Glutamatergic neuron (in vitro differentiated cells): ENCODE measurements around the gene GALNT6. TPM values are rescaled to one million over a fixed set of nuclear protein-coding genes. Genes with fewer than 3 reads are reported as not detected.

Experiments
- DNase-seq: peaks from one replicate; pipeline ENCODE4 v3.0.0; 2022
- H3K27ac Mint-ChIP-seq: one replicate; pipeline ENCODE4 v1.8.0; 2020; ENCODE audit warnings: mild to moderate bottlenecking, mixed read lengths, inconsistent platforms; ENCODE audit not compliant: unreplicated experiment
- H3K27me3 Mint-ChIP-seq: one replicate; pipeline ENCODE4 v1.8.0; 2020; ENCODE audit warnings: mild to moderate bottlenecking, moderate library complexity, mixed read lengths, inconsistent platforms; ENCODE audit not compliant: unreplicated experiment
- H3K36me3 Mint-ChIP-seq: one replicate; pipeline ENCODE4 v1.8.0; 2020; ENCODE audit warnings: mild to moderate bottlenecking, mixed read lengths, inconsistent platforms; ENCODE audit not compliant: unreplicated experiment
- H3K4me1 Mint-ChIP-seq: one replicate; pipeline ENCODE4 v1.8.0; 2020; ENCODE audit warnings: mild to moderate bottlenecking, low read depth, mixed read lengths, inconsistent platforms; ENCODE audit not compliant: unreplicated experiment
- H3K4me3 Mint-ChIP-seq: one replicate; pipeline ENCODE4 v1.8.0; 2020; ENCODE audit warnings: mild to moderate bottlenecking, mixed read lengths, inconsistent platforms; ENCODE audit not compliant: unreplicated experiment
- H3K9me3 Mint-ChIP-seq: one replicate; pipeline ENCODE4 v1.8.0; 2020; ENCODE audit warnings: mild to moderate bottlenecking, moderate library complexity, mixed read lengths, inconsistent platforms; ENCODE audit not compliant: unreplicated experiment
- total RNA-seq: library from RNA; stranded (reverse); fragmentation: NEBNext Ultra II Directional; extraction: Animal tissue kit (Norgen Biotek cat#: 25700); gene quantifications from one replicate; pipeline ENCODE4 v1.2.1, GENCODE V29; 2021; ENCODE audit not compliant: unreplicated experiment
- TF ChIP-seq, protein P1 (sequence below): fragments of 200-600 bp; sonication (generic); IDR thresholded peaks from one replicate; pipeline ENCODE4 v1.5.0; 2021; ENCODE audit not compliant: partially characterized antibody, unreplicated experiment

Gene GALNT6
- total RNA-seq, 1 donor from 2014 or later, result 0.39 TPM

DNA sequence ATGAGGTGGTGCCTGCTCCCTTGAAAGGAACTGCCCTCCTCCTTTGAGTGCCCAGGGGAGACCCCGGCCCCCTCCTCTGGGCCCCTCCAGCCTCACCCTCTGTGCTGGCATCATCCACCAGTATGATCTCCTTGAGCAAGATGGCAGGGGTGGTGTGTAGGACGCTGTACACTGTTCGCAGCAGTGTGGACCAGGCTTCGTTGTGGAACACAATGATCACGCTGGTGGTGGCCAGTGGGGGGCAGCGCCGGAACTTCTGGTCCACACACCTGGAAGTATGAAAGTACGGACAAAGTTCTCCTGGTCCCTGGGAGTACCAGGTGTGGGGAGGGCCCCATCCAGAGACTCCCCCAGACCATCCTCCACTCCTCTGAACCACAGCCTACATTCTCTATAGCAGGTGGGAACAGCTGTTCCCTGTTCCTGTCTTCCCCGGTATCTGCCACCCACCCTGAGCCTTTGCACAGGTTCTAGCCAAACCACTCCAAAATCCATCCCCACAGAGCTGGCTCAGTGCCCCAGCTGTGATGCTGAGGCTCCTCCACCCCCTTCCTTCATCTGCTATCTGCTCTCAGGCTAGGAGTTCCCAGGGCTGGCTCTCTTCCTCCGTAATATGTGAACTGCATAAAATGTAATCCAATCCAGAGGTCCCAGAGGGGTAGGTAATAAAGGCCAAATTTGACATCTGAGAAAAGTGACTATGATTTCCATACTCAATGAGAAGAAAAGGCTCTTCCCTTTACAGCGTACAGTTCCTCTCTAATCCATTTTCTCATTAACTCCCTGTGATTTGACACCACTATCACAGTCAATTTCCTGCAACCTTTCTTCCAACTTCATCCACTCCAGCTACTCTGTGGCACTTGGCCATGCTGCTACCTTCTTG, 13.9 kb downstream of the GALNT6 start:
- DNase-seq, result no peak
- no peaks in the 10 kb centered on the region for H3K36me3 Mint-ChIP-seq
- peaks cover 9% of the 10 kb centered on the region for H3K4me1 Mint-ChIP-seq
- H3K9me3 Mint-ChIP-seq, result peaks cover 2% of the 10 kb centered on the region
- H3K4me3 Mint-ChIP-seq, result peak overlapping the region; percentile 0
- H3K27me3 Mint-ChIP-seq, result peaks cover 3% of the 10 kb centered on the region
- H3K27ac Mint-ChIP-seq, result no peak overlapping the region
- TF ChIP-seq, protein P1, sequence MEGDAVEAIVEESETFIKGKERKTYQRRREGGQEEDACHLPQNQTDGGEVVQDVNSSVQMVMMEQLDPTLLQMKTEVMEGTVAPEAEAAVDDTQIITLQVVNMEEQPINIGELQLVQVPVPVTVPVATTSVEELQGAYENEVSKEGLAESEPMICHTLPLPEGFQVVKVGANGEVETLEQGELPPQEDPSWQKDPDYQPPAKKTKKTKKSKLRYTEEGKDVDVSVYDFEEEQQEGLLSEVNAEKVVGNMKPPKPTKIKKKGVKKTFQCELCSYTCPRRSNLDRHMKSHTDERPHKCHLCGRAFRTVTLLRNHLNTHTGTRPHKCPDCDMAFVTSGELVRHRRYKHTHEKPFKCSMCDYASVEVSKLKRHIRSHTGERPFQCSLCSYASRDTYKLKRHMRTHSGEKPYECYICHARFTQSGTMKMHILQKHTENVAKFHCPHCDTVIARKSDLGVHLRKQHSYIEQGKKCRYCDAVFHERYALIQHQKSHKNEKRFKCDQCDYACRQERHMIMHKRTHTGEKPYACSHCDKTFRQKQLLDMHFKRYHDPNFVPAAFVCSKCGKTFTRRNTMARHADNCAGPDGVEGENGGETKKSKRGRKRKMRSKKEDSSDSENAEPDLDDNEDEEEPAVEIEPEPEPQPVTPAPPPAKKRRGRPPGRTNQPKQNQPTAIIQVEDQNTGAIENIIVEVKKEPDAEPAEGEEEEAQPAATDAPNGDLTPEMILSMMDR, result no peak

DNA sequence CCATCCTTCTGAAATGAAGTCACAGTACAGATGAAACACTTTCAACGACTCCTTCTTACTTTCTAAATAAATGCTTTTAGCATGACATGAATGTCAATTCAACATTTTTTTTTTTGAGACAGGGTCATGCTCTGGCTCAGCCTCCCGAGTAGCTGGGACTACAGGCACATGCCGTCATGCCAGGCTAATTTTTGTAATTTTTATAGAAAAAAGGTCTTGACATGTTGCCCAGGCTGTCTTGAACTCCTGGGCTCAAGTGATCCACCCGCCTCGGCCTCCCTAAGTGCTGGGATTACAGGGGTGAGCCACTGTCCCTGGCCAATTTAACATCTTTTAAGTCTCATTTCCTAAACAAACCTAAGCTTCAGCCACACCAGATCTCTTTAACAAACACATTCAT, 16.4 kb downstream of the GALNT6 start:
- Mint-ChIP-seq H3K27ac (no peak overlapping the region), H3K27me3 (peaks cover 3% of the 10 kb centered on the region), H3K36me3 (no peaks in the 10 kb centered on the region), H3K4me3 (no peak overlapping the region), H3K4me1 (peaks cover 5% of the 10 kb centered on the region), H3K9me3 (peaks cover 2% of the 10 kb centered on the region)
- TF ChIP-seq, protein P1, result no peak
- DNase-seq, result no peak

DNA sequence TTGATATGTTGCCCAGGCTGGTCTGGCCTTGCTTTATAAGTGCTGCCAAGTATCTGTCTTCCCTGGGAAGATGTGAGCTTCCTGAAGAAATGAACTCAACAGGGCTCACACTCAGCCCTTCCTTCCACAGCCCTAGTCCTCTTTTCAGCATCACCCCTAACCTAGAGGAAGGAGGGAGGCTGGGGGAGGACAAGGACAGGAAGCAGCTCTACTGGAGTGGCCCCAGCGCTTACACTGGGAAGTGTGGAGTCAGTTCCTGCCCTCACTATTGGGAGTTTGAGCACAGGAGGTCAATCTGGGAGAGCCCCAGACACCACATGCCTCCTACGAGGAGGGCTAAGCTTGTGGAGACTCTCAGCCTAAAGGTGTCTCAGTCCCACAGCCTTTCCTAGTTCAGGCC, 16.8 kb downstream of the GALNT6 start:
- H3K9me3 Mint-ChIP-seq, result peaks cover 2% of the 10 kb centered on the region
- TF ChIP-seq, protein P1, result no peak
- no peaks in the 10 kb centered on the region for H3K36me3 Mint-ChIP-seq
- no peak for DNase-seq
- peaks cover 5% of the 10 kb centered on the region for H3K4me1 Mint-ChIP-seq
- H3K27ac Mint-ChIP-seq, result no peak overlapping the region
- no peak overlapping the region for H3K4me3 Mint-ChIP-seq
- H3K27me3 Mint-ChIP-seq, result peaks cover 3% of the 10 kb centered on the region

DNA sequence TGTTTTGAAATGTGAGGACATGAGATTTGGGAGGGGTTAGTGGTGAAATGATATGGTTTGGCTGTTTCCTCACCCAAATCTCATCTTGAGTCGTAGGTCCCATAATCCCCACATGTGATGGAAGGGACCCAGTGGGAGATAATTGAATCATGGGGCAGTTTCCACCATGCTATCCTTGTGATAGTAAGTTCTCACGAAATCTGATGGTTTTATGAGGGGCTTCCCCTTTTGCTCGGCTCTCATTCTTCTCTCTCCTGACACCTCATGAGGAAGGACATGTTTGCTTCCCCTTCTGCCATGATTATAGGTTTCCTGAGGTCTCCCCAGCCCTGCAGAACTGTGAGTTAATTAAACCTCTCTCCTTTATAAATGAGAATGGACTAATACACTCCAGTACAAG, 18.0 kb downstream of the GALNT6 start:
- Mint-ChIP-seq H3K4me3 (no peak overlapping the region), H3K27ac (no peak overlapping the region), H3K9me3 (peaks cover 2% of the 10 kb centered on the region), H3K4me1 (peaks cover 5% of the 10 kb centered on the region), H3K27me3 (peaks cover 3% of the 10 kb centered on the region), H3K36me3 (no peaks in the 10 kb centered on the region)
- no peak for DNase-seq
- TF ChIP-seq, protein P1, result no peak

DNA sequence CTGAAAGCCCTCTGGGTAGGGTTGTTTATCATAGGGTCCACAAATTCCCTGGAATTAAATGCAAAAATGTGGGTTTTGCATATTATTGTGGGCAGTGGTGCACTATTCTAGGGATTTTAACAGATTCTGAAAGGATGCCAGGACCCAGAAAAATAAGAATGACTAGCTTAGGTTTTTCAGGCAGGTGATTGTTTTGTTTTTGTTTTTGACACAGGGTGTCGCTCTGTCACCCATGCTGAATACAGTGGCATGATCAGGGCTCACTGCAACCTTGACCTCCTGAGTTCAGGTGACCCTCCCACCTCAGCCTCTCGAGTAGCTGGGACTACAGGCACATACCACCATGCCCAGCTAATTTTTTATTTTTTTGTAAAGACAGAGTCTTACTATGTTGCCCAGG, 19.2 kb downstream of the GALNT6 start:
- H3K36me3 Mint-ChIP-seq, result no peaks in the 10 kb centered on the region
- H3K4me3 Mint-ChIP-seq, result no peak overlapping the region
- DNase-seq, result no peak
- H3K4me1 Mint-ChIP-seq, result no peaks in the 10 kb centered on the region
- H3K27me3 Mint-ChIP-seq, result no peaks in the 10 kb centered on the region
- no peaks in the 10 kb centered on the region for H3K9me3 Mint-ChIP-seq
- TF ChIP-seq, protein P1, result no peak
- H3K27ac Mint-ChIP-seq, result no peak overlapping the region
